Superior temporal gyrus (tissue), 1 donor: Measurements from ENCODE around the gene NOX5.

Source experiments
- DNase-seq: peaks from one replicate; pipeline ENCODE4 v3.0.0-alpha.2; 2016; ENCODE audit errors: extremely low spot score

Gene NOX5

DNA sequence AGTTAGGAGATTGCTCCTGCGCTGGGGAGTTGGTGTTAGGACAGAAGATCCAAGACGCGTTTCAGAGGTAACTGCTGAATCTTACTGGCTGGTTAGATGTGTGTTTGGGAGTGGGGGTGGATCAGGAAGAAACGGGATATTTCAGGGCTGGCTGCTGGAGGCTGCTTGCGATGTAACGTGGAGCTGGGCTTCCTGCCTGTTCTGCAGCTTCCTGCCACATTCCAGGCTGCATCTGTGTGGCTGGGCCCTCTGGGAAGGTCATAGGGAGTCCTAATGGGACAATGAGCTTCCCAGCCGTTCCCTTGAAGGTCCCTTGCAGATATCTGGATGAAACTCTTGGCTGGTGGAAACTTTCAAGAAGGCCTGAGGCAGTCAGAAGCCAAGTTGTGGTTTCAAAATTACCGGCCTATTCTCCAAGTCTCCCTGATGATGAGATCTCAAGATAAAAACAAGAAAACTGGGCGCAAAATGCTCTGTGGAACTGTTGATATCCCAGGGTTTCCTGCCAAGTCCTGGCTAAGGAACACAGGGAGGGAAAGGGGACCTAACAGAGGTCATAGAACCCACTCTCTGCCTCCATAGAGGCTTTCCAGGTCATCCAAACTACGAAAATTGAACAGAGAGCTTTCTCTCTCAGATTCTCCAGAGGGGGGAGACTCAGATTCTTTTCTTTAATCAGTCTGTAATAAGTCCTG is 67.0 kb downstream of the NOX5 start:
- DNase-seq = peak; percentile 15

DNA sequence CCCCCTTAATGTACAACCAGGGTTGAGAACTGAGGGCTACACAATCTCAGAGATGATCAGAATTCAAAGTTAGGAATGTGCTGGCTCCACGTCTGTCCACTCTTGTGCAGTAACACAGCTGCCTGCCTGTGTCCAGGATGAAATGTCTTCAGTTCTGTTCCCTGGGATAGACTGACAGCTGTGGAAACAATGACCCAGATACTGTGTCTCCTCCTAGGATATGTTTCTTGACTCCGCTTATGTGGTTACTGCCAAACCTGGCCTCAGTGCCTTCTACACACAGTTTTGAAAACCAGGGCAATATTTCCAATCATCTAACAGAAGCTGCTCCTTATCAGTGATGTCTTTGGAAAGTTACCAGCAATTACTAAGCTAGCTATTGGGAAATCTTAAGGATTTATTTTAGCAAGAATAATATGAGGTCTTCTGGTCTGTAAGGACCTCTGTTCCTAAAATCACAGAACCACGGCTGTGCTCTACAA is 67.6 kb downstream of the NOX5 start:
- DNase-seq = peak; percentile 24

DNA sequence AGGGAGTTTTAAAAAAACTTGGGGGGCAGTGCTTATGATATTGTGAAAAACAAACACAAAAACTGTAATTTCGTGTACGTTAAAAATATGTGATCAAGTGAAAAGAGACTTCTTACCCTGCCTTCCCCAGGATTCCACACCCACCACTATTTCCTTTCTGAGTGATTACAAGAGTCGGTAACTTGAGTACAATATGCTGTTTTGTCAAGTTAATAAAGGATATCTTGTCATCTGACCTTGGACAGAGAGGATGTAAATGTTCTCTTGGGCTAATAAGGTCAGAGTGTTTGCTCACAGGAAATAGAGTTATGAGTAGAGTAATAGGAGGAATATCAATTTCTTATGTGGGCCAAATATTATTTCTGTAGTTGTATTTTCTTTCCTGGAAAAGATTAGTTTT is 68.1 kb downstream of the NOX5 start:
- DNase-seq = no peak

DNA sequence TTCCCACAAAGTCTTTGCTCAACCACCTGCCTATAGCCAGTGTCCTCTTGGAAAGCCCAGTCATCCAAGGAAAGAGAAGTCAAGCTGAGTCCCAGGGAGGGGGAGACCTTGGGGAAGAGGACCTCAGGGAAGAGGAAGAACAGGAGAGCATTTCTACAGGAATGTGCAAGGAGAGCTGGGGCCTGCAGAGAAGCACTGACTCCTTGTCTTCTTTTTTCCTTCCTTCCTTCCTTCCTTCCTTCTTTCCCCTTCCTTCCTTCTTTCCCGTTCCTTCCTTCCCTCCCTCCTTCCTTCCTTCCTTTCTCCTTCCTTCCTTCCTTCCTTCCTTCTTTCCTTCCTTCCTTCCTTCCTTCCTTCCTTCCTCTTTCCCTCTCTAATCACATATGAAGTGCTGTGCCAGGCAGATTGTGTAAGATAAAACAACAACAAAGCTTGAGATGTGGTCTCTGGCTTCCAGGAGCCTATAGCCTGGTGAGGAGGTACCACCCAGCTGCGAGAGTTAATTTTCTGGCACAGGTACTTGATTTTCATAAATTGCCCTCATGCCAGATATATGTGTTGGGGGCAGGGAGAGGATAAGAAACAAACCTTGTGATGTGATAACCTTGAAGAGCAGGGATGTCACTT is 70.0 kb downstream of the NOX5 start:
- no peak for DNase-seq

DNA sequence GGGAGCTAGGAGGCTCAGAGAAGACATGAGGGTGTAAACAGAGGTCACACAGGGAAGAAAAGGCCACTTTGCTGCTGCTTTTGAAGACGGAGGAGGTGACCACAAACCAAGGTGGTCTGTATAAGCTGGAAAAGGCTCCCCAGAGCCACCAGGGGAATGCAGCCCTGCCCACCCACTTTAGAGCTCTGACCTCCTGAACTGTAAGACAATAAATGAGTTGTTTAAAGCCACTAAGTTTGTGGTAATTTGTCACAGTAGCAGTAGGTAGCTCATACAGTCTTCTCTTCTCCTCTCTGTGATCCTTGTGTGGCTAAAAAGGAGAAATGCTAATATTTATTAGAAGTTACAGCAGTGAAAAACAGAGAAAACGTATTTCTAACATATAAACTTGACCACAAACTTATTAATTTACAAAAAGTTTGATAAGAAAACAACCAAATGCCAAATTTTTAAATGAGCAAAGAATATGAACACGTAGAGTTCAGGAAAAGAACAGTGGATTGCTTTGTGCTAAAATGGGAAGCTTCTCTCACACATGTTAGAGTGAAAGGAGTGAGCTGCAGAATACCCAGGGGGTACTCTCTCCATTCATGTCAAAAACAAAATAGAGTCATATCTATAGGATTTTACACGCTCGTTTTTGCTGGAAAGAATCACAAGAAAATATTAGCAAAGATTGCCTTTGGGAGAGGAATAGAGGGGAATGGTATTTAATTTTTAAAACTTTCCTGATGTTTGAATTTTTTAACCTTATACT is 71.0 kb downstream of the NOX5 start:
- DNase-seq = peak; percentile 29

DNA sequence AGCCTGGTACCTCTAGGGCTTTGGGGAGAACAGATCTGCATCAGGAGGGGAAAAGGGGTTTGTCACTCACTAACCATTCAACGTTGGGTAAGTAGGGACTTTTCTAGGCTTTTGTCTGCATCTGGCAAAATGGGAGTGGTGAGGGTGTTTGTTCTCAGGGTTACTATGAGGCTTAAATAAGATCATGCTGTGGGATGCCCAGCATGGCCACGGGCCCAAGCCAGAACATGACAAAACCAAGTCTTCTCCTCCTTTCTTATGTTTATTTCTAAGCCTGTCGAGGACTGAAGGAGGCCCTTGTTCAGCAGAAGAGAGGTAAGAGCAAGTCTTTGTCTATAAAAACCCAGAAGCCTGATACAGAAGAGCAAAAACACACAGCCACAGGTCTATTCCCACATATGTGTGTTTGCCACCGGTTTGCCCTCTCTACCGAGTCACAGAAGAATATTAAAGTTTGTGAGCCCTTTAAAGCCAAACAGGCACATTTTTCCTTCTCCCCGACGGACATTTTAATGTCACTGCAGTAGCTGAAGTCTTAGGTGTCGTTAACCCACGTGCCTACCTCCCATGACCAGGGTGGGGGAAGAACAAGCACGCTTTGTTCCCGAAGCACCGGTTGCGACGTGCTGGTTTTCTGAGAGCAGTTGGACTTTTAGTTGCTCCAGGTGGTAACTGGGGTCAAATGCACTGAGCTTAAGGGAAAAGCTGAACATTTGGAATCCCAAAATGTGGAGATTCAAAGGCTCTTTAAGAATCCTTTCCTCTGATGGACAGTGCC is 72.1 kb downstream of the NOX5 start:
- no peak for DNase-seq

DNA sequence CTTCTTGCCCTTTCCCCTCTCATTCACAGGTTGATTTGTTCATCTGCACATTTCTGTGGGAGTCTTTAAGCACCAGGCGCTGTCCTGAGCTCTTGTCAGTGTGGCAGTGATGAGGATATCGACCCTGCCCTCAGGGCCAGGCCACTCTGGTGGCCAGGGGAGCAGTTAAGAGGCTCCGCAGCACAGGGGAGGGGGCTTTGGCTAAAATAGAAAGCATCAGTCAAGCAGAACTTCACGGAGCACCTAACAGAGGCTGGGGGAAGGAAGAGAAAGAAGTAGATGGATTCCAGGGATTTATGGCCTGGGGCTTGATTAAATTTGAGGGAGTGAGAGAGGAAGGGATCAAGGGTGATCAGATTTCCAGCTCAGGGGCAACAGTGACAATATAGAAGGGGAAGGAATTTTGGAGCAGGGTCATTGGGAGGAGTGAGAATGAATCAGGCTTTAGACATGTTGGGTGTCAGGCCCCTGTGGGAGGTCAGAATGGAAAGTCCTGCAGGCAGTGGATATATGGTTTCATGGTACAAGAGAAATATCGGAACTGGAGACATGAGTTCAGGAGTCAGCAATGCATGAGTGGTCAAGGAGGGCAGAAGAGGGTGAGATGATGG is 73.0 kb downstream of the NOX5 start:
- DNase-seq = no peak

DNA sequence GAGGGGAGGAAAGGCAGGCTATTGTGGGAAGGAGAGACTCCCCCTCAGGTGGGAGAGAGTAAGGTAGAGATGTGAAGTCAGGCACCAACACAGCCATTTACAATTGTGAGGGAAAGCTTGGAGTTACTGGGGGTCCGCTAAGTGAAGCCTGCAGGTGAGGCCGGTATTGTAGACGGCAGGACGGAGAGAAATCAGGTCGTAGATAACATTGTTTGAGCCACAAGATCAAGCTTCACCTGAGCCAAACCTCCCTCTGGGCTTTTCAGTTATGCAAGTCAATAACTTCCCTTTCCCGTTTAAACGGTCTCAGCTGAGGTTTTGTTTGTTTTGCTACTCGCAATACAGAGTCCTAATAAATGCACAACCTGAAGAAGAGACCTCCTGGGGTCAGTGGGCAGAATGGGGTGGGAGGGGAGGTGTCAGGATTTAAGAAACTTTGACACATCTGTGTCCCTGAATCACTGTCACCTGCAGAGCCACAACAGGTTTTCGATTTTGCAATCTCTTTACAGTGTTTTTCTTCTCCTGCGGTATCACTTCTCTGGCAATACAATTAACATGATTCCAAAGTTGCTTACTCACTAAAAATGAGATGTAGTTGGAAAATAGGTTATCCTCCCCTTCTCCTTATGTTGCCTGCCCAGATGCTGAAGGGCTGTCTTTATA is 73.9 kb downstream of the NOX5 start:
- no peak for DNase-seq

DNA sequence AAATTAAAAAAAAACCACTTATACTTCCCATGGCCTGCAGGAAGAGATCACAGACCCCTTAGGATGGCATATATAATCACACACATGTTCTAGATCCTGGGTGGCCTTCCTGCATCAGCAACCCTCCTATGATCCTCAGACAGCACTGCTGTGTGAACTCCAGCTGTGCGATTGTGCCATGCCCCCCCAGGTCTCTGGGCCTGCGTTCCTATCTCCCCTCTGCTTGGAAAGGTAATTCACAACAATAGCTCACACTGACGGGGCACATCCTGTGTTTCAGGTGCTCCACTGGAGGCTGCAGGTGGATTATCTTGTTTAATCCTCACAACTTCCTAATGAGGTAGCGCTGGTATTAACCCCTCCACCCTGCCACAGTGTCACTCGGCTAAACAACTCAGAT is 74.8 kb downstream of the NOX5 start:
- DNase-seq = no peak

DNA sequence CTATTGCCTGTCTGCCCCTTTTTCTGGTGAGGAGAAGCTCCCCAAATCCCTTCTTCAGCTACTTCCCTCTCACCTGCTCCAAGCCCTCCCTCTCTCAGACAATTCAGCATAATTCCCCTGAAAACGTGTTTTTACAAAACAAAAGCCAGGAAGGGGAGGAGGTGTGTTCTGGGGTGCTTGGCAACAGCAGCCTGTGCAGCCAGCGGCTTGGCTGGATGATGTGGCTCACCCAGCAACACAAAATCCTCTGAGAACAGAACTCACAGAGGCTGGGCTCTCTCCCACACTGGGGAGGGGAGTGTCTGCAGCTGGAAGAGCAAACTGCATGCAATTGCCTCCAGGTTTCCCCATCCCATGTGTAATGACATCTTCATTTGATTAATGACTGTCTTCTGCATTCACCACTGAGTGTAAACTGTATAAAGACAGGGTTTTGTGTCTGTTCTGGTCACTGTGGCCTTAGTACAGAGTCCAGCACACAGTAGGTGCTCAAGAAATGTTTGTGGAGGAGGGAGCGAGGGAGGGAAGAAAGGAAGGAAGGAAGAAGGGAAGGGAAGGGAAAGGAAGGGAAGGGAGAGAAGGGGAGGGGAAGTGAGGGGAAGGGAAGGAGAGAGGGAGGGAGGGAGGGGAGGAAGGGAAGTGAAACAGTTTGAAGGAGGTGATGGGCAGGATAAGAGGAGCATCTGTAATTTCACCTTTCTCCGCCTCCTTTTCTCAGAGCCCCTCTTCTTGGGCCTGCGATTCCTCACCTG is 75.9 kb downstream of the NOX5 start:
- DNase-seq = no peak

DNA sequence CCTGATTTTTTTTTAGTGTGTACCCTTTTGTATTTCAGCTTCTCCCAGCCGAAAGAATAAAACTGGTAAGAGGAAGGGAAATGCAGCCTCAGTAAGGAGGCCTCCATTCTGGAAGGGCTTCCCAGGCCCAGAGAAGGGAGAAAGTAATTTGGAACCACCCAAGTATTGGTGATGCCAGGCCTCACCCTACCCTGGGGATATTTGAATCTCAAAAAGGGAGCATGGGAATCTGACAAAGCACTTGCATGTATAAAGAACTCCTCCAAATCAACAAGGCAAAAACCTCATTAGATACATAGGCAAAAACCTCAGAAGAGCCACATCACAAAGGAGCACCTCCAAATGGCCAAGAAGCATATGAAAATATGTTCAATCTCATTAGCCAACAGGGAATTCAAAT is 77.2 kb downstream of the NOX5 start:
- DNase-seq = no peak

DNA sequence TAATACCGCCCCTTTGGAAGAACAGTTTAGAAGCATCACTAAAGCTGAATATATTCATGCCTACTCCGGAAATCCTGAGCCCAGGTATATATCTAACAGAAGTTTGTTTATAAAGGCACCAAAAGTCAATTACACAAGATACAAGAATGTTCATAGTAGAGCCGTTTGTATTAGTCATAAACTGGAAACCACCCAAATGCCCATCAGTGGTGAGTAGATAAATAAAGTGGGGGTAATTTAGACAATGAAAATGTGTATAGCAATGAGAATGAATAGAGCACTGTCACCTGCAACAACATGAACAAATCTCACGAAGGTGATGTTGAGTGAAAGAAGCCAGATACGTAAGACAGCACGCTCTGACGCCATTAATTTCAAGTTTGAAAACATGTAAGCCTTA is 77.7 kb downstream of the NOX5 start:
- DNase-seq = no peak

DNA sequence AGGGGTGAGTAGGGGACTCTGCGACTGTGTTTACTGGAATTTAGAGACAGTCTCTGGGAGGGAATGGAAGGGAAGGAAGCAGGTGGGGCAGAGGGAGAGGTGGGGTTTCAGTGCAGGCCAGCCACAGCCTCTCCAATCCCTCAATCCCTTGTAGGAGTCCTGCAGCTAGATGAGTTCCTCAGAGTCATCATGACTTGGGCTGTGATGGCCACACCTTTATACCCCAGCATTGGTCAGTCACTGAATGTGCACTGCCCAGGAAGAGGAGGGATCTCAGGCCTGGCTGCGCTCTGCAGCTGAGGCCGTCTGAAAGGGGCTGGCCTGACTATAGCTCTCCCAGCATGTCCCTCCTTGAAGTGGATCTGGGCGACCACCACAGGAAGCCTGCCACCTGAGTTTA is 78.6 kb downstream of the NOX5 start:
- DNase-seq = no peak

DNA sequence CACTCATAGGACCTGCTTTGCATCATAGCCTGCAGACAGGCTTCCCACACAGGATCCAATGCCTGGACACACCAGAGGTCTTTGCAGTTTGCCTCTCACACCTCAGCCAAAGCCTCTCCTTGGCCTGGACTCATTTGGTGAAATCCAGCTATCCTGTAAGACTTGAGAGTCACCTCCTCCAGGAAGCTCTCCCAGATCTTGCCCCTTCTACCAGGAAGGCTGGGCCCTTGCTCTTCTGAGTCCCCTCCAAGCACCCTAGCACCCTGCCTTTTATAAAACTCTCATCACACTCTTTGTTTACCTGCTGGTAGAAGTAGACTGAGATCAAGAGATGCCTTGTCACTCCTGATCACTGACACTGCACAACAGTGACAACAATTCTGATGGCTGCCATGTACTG is 79.1 kb downstream of the NOX5 start:
- DNase-seq = no peak

DNA sequence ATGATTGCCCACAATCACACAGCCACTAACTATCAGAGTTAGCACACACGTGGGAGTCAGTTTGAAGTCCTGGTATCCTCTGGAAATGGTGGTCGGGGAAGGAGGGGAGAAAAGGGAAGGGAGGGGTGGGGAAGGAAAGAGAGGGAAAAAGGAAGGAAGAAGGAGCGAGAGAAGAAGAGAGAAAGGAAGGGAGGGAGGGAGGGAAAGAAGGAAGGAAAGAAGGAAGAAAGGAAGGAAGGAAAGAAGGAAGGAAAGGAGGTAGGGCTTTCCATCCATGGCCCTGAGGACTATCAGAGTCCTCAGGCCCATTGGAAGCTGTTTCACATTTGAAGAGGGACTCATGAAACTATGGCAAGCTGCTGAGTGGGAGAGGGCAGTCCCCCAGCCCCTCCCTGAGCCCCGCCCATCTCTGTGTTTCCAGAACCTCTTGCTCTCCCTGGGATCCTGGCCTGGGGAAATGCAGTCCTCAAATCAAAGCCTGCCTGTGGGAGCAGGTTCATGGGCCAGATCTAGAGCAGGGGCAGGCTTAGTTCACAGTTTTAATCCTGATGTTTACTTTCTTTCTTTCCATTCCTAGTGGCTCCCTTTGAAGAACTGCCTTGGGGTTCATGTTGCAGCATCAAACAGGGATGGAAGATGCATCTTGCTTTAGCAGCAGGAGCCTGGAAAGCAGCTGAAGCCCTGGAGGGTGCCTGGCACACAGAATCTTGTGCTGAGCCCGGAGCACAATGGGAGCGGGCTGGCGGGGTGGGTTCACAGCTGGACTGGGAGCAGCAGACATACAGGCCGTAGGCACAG is 79.8 kb downstream of the NOX5 start:
- no peak for DNase-seq

DNA sequence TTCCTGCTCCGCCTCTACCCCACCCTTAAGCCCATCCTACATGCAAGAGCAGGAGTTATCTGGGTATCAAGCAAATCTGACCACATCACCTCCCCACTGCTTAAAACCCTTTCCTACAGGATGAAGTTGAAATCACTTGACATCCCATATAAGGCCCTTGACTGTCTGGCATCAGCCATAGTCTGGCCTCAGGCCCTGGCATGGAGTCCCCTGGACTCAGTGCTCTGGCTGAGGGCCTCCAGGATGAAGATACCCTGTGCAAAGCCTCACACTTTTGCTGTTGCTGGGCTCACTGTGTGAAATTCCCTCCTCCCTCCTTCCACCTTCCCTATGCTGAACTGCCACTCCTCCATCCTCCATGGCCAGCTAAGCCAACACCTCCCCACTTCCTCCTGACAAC is 80.8 kb downstream of the NOX5 start:
- DNase-seq = no peak

DNA sequence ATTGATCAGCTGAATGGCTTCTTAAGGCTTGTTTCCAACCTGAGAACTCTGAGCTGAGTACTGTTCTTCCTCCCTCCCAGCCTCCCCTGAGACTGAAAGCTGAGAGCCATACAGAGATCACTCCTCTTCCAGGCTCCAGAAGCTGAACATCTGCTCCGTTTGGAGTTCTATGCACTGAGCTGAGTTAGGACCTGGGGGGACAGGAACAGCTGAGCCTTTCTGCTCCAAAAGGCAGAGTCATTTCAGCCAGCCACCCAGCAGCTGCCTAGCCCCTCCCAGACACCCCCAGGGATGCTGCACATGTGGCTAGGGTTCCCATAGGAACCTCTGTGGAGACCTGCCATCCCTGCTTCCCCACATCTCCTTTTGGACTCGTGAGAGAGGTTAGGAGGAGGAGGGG is 81.7 kb downstream of the NOX5 start:
- DNase-seq = no peak

DNA sequence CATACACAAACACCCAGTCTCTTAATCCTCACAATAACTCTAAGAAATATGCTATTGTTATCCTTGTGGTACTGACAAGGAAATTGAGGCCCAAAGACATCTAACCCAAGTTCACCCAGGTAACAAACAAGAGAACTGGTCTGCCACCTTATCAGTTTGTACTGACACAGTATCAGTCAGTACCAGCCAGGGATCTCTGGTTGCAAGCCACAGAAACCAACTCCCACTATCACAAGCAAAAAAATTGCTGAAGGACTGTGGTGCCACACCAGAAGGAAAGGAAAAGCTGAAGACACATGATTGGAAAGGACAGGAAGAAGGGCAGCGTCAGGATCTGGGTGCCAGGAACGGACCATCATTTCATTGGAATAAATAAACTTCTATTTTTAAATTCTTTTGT is 82.1 kb downstream of the NOX5 start:
- DNase-seq = no peak

DNA sequence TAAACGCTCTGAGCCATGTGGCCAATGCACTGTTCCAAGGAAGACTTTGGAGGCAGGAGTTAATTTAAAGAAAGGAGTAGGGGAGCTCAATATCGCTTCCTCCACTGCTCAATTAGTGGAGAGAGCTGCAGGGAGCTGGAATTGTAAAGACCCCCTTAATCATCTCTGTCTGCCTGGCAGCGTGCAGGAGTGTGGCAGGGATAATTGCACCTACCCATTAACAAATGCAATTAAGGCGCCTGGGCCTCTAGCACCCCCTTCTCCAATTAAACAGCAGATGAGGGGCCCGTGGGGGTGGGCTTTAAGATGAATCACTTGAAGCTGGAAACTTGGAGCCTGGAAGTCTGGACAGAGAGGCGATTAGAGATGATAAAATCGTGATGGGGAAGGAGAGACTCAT is 84.3 kb downstream of the NOX5 start:
- no peak for DNase-seq

DNA sequence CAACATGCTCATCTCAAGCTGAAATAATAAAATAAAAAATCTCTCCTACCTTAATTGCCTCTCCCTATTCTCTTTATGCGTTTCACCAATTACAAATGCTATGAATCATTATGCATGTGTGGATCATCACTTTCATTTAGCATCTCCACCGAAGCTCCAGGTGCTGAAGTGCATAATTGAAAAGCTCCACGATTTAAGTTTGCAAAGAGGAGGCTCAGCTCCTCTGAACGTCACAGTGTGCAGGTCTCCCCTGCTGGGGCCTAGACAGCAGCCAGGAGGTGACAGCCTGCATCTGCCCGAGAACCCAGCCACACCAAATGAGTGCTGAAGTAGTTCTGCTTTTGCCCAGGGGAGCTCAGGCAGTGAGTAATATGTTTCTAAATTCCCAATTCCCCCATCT is 85.4 kb downstream of the NOX5 start:
- DNase-seq = no peak
